A549 (cell line): ENCODE data around the gene SEMA3B. TPM values are rescaled to one million over a fixed set of nuclear protein-coding genes. Genes with fewer than 3 reads are reported as not detected.

Experiments
- ATAC-seq, 2 experiments: fragments of 200-7000 bp in 1 of 2; fragments of >200 bp in 1 of 2; cut with Nextera tagmentation in 1 of 2; cut with Tn5 transposase in 1 of 2; 3 replicates each; pipeline versions ENCODE4 v1.8.0 to v1.9.1; 2018 to 2020; ENCODE audit warnings: mild to moderate bottlenecking in 1 of 2, moderate library complexity in 1 of 2
- CTCF ChIA-PET: fragments of 300-600 bp; sonication (Branson Sonifier 250); formaldehyde crosslinking; extraction: SDS; loops from one replicate; lab custom pipeline; 2021; ENCODE audit warnings: antibody characterized with exemption, inconsistent platforms; lab: Yijun Ruan, JAX
- POLR2A ChIA-PET: fragments of 350-600 bp; formaldehyde crosslinking; extraction: SDS; loops from one replicate; lab custom pipeline; 2021; ENCODE audit warnings: antibody characterized with exemption, inconsistent platforms; lab: Yijun Ruan, JAX
- DNase-seq, 2 experiments: peaks; one replicate each; pipeline versions ENCODE4 v3.0.0 to v3.0.0-alpha.2; 2011 to 2016; ENCODE audit warnings: low read depth in 1 of 2, low spot score in 1 of 2
- FAIRE-seq: peaks from 2 replicates; lab custom pipeline; 2011; peaks lifted over from hg19 to GRCh38; lab: Jason Lieb, UNC
- H3K27ac ChIP-seq, 2 experiments: fragments of >200 bp; sonication (Bioruptor Twin); formaldehyde crosslinking; 3 replicates each; pipeline ENCODE4 v1.5.1; 2016 to 2017
- H3K4me1 ChIP-seq: fragments of >200 bp; sonication (Bioruptor Twin); formaldehyde crosslinking; 3 replicates; pipeline ENCODE4 v1.6.1; 2016
- H3K4me2 ChIP-seq: fragments of >200 bp; sonication (Bioruptor Twin); formaldehyde crosslinking; 3 replicates; pipeline ENCODE4 v1.6.1; 2016
- H3K4me3 ChIP-seq: fragments of >200 bp; sonication (Bioruptor Twin); formaldehyde crosslinking; 3 replicates; pipeline ENCODE4 v1.5.1; 2016
- H3K9me3 ChIP-seq: fragments of >200 bp; sonication (Bioruptor Twin); formaldehyde crosslinking; 3 replicates; pipeline ENCODE4 v1.6.1; 2016
- BHLHE40 ChIP-seq: IDR thresholded peaks from 2 replicates; pipeline ENCODE4 v1.6.1; 2012; ENCODE audit warnings: low read depth, low read length, inconsistent platforms
- CBX2 ChIP-seq: fragments of 200-600 bp; sonication (generic); IDR thresholded peaks from 2 replicates; pipeline ENCODE4 v1.6.1; 2016; ENCODE audit warnings: low read depth, mild to moderate bottlenecking, borderline replicate concordance
- CEBPB ChIP-seq, 2 experiments: fragments of >200 bp in 1 of 2; sonication (Bioruptor Twin) in 1 of 2; formaldehyde crosslinking in 1 of 2; IDR thresholded peaks; 2 replicates each; pipeline ENCODE4 v1.6.1; 2012 to 2016
- CHD4 ChIP-seq: fragments of 200-600 bp; sonication (generic); IDR thresholded peaks from 2 replicates; pipeline ENCODE4 v1.6.1; 2016; ENCODE audit warnings: antibody characterized with exemption, mild to moderate bottlenecking, borderline replicate concordance
- CTCF ChIP-seq: fragments of >200 bp; sonication (Bioruptor Twin); formaldehyde crosslinking; IDR thresholded peaks from 3 replicates; pipeline ENCODE4 v1.5.1; 2016
- FOSL2 ChIP-seq, 2 experiments: fragments of 450-650 bp in 1 of 2; fragments of >200 bp in 1 of 2; sonication (Bioruptor Twin) in 1 of 2; formaldehyde crosslinking; IDR thresholded peaks; 2 replicates each; pipeline versions ENCODE4 v1.5.0 to v1.6.1; 2016 to 2020; ENCODE audit warnings: mild to moderate bottlenecking in 1 of 2, moderate library complexity in 1 of 2
- HEYL ChIP-seq: fragments of 250-450 bp; sonication (Bioruptor Pico); IDR thresholded peaks from 2 replicates; pipeline ENCODE4 v1.8.0; 2021; ENCODE audit warnings: mild to moderate bottlenecking, moderate library complexity
- HMGXB4 ChIP-seq: fragments of 250-450 bp; sonication (Bioruptor Pico); IDR thresholded peaks from 2 replicates; pipeline ENCODE4 v1.5.0; 2021; ENCODE audit warnings: mild to moderate bottlenecking, moderate library complexity, borderline replicate concordance
- HOXB5 ChIP-seq: fragments of 250-450 bp; sonication (Bioruptor Pico); IDR thresholded peaks from 2 replicates; pipeline ENCODE4 v1.5.0; 2020; ENCODE audit warnings: mild to moderate bottlenecking, moderate library complexity
- MAFK ChIP-seq: fragments of 450-650 bp; IDR thresholded peaks from 2 replicates; pipeline ENCODE4 v1.6.1; 2014; ENCODE audit not compliant: partially characterized antibody
- MAX ChIP-seq: IDR thresholded peaks from 2 replicates; pipeline ENCODE4 v1.6.1; 2012
- MAZ ChIP-seq: fragments of 150-350 bp; IDR thresholded peaks from 2 replicates; pipeline ENCODE4 v1.6.1; 2014; ENCODE audit warnings: antibody characterized with exemption, low read depth, low read length, borderline replicate concordance
- NFE2L2 ChIP-seq: fragments of 150-350 bp; conservative IDR thresholded peaks from 2 replicates; pipeline ENCODE4 v1.6.1; 2014; ENCODE audit warnings: low read length
- POLR2A ChIP-seq: IDR thresholded peaks from 2 replicates; pipeline ENCODE4 v1.6.1; 2012; ENCODE audit warnings: mild to moderate bottlenecking, low read length
- POLR2AphosphoS2 ChIP-seq: conservative IDR thresholded peaks from 2 replicates; pipeline ENCODE4 v1.6.1; 2012; ENCODE audit warnings: low read length, improper control_type of control experiment, inconsistent platforms
- RAD21 ChIP-seq, 2 experiments: fragments of >200 bp in 1 of 2; sonication (Bioruptor Twin) in 1 of 2; formaldehyde crosslinking in 1 of 2; IDR thresholded peaks in 1 of 2; conservative IDR thresholded peaks in 1 of 2; 2 replicates in 1 of 2; 3 replicates in 1 of 2; pipeline ENCODE4 v1.6.1; 2012 to 2018; ENCODE audit warnings: inconsistent platforms in 1 of 2
- RARB ChIP-seq: fragments of 250-450 bp; sonication (Bioruptor Pico); IDR thresholded peaks from 2 replicates; pipeline ENCODE4 v1.8.0; 2021; ENCODE audit warnings: mild to moderate bottlenecking, moderate library complexity
- RCOR1 ChIP-seq: fragments of 150-350 bp; IDR thresholded peaks from 2 replicates; pipeline ENCODE4 v1.6.1; 2014; ENCODE audit warnings: antibody characterized with exemption, low read length, low read depth
- SREBF2 ChIP-seq: fragments of 450-650 bp; IDR thresholded peaks from 2 replicates; pipeline ENCODE4 v1.6.1; 2014; ENCODE audit warnings: mild to moderate bottlenecking, moderate library complexity
- TP53 ChIP-seq: fragments of 250-450 bp; sonication (Bioruptor Pico); IDR thresholded peaks from 2 replicates; pipeline ENCODE4 v1.5.0; 2021; ENCODE audit warnings: mild to moderate bottlenecking, moderate library complexity
- ZFP36 ChIP-seq: fragments of 450-650 bp; IDR thresholded peaks from 2 replicates; pipeline ENCODE4 v1.6.1; 2014; ENCODE audit warnings: borderline replicate concordance; ENCODE audit not compliant: partially characterized antibody
- ZNF302 ChIP-seq: fragments of 250-450 bp; sonication (Bioruptor Pico); IDR thresholded peaks from 2 replicates; pipeline ENCODE4 v1.9.0; 2021; ENCODE audit warnings: inconsistent platforms, mild to moderate bottlenecking, moderate library complexity
- ZSCAN20 ChIP-seq: fragments of 250-450 bp; sonication (Bioruptor Pico); IDR thresholded peaks from 2 replicates; pipeline ENCODE4 v1.8.0; 2022; ENCODE audit warnings: mild to moderate bottlenecking, moderate library complexity
- WGBS: methylation state at CpG from one replicate; pipeline ENCODE4 v1.1.6; 2017; ENCODE audit errors: missing lambda C conversion rate; 5-methylcytosine and 5-hydroxymethylcytosine counted together
- polyA plus RNA-seq, 4 experiments: library from polyadenylated mRNA; depleted of rRNA in 3 of 4; stranded (reverse); fragments of >200 nt; fragmentation: RNase III in 1 of 4; extraction: RNeasy Plus Mini Kit Qiagen cat#74134 plus additional on column Dnase treatment in 1 of 4; gene quantifications; 2 replicates in 3 of 4; 3 replicates in 1 of 4; pipeline ENCODE4 v1.2.3, GENCODE V29; 2011 to 2017

SEMA3B gene
- polyA plus RNA-seq, 2 of the 4 experiments (the other 2 are of a cell fraction), result 6.5 to 7.4 TPM

GRCh38 chr3:50297384-50297775, 28.4 kb downstream of the SEMA3B start:
- TF ChIP-seq FOSL2 (IDR thresholded peaks at IDR 0.05) (no peak), FOSL2 (CRISPR knock-in tag; IDR thresholded peaks at IDR 0.05) (no peak), HEYL (CRISPR knock-in tag) (no peak), TP53 (CRISPR knock-in tag) (no peak), POLR2A (no peak), RAD21 (conservative IDR thresholded peaks at IDR 0.05 in 1 of 2, IDR thresholded peaks at IDR 0.05 in 1 of 2) (no peak), CHD4 (no peak), CTCF (no peak), NFE2L2 (no peak), MAZ (no peak), HMGXB4 (CRISPR knock-in tag) (no peak), RARB (CRISPR knock-in tag) (no peak), CEBPB (IDR thresholded peaks at IDR 0.05) (no peak)
- TF ChIP-seq, all 56 proteins: peak for 0
- Histone ChIP-seq H3K4me3 (no peak overlapping the region), H3K9me3 (no peaks in the 10 kb centered on the region), H3K27ac (no peak overlapping the region), H3K4me2 (no peak overlapping the region), H3K4me1 (peaks cover 23% of the 10 kb centered on the region; the same call in 2 of the 3 replicates)
- CTCF ChIA-PET, result interaction anchor here (0.8 to 2.5 kb wide), 4 partner anchors 25 to 50 kb away, joined by 3 to 13 read pairs (median 3); no protein-coding TSS in a partner anchor
- FAIRE-seq, result no peak
- DNase-seq, result no peak
- 100% methylated on average over 1 of the region's 2 CpGs for WGBS
- POLR2A ChIA-PET, result no interaction called here
- no peak for ATAC-seq

GRCh38 chr3:50297896-50298725, 29.2 kb downstream of the SEMA3B start:
- Histone ChIP-seq H3K9me3 (no peaks in the 10 kb centered on the region), H3K27ac (peak overlapping the region; percentile 92 to 98), H3K4me1 (peaks cover 22% of the 10 kb centered on the region), H3K4me2 (peak overlapping the region; percentile 98), H3K4me3 (peak overlapping the region; percentile 77)
- POLR2A ChIA-PET, result no interaction called here
- WGBS, result 82% methylated on average over 8 of the region's 9 CpGs
- ATAC-seq, result peak; percentile 15 to 16; a peak in 3 of 6 replicates
- no peak for TF ChIP-seq HOXB5 (CRISPR knock-in tag)
- no peak for TF ChIP-seq ZSCAN20 (CRISPR knock-in tag)
- no peak for TF ChIP-seq MAX
- no peak for TF ChIP-seq FOSL2 (IDR thresholded peaks at IDR 0.05)
- TF ChIP-seq FOSL2 (CRISPR knock-in tag; IDR thresholded peaks at IDR 0.05), result no peak
- no peak for TF ChIP-seq ZNF302 (CRISPR knock-in tag)
- no peak for TF ChIP-seq NFE2L2
- no peak for TF ChIP-seq RCOR1
- TF ChIP-seq SREBF2, result no peak
- no peak for TF ChIP-seq BHLHE40
- TF ChIP-seq MAFK, result no peak
- TF ChIP-seq ZFP36, result no peak
- no peak for TF ChIP-seq POLR2AphosphoS2
- no peak for TF ChIP-seq CBX2
- TF ChIP-seq HMGXB4 (CRISPR knock-in tag), result no peak
- DNase-seq, result peak in 1 of 2 experiments; percentile 32
- FAIRE-seq, result no peak
- CTCF ChIA-PET, result interaction anchor here (0.8 to 3.5 kb wide), 7 partner anchors 22 to 103 kb away, joined by 3 to 21 read pairs (median 3); partner anchors contain the start of gene HYAL2
